ENCODE results near the gene UBXN7.
A peak's percentile ranks its signal among the peaks of the same experiment; 100 is the strongest.
"Not testable (repeated sequence)": the region's sequence is repeated elsewhere in the genome, so short reads cannot be mapped to it uniquely, and the experiment has no call there.

The UBXN7 gene, protein sequence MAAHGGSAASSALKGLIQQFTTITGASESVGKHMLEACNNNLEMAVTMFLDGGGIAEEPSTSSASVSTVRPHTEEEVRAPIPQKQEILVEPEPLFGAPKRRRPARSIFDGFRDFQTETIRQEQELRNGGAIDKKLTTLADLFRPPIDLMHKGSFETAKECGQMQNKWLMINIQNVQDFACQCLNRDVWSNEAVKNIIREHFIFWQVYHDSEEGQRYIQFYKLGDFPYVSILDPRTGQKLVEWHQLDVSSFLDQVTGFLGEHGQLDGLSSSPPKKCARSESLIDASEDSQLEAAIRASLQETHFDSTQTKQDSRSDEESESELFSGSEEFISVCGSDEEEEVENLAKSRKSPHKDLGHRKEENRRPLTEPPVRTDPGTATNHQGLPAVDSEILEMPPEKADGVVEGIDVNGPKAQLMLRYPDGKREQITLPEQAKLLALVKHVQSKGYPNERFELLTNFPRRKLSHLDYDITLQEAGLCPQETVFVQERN

DNA sequence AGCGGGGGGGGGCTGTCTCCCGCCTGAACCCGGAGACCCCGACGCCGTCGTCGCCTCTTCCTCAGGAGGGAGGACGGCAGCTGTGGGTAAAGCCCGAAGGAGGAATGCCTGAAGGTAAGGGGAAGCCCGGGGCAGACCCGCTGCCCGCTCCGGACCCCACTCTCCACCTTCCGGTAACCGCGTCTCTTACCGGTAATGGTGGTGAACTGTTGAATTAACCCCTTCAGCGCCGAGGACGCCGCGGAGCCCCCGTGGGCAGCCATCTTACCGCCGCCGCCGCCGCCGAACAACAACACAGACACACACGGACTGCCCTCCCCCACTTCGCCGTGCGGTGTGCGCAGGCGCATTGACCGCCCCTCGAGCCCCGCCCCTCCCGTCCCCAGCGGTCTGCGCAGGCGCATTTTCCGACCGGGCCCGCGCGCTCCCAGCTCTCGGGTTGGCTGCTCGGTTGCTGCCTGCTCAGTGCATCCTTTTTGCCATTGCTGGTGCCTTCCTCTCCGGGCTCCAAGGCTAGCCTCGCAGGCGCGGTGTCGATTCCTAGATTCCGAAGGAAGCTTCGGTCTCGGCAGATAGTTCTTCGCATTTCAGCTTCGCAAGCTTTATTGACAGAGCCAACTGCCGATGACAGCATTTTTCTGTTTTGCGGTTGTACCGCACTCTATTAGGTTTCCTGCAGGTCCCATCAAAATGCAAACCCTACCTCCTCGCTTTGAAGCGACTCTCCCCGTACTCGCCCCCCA, at the start of gene UBXN7:
TSS of gene UBXN7 (minus strand) at position 291 of the 743 bp plus-strand sequence. CDS start at position 263, 28 bp downstream.
- peak; percentile 91 for DNase-seq (ENCODE audit: low read depth)

DNA sequence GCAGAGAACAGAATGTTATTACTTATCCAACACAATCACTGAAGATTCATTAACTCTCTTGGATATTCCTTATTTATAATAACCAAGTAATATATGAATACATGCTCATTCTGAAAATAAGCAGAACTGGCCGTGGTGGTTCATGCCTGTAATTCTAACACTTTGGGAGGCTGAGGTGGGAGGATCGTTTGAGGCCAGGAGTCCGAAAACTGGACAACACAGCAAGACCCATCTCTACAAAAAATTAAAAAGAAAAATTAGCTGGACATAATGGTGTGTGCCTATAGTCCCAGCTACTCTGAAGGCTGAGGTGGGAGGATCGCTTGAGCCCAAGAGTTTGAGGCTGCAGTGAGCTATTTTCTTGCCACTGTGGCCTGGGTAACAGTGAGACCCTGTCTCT, 45.5 kb upstream of the UBXN7 start:
- no peak for DNase-seq (ENCODE audit: low read depth)

- no peak for DNase-seq (ENCODE audit: low read depth)
These were observed 40.1 kb upstream of the UBXN7 start for GRCh38 chr3:196472286-196472685.

DNA sequence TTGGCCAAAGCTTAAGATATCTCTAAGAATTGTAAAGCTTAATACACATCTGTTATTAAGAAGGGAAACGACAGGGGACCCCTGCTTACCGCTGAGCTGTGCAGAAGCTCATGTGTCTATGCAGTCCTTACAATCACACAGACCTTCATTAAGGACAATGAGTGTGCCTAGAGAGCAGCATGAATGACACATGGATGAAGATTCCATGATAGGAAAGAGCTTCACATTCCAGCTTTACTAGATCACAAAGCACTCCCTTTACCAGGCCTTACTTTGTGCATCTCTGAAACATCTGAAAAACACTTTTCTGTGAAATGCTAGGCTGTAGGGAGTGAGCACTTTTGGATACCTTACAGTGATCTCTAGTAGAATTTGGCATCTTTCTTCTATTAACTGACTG, 39.3 kb upstream of the UBXN7 start:
- no peak for DNase-seq (ENCODE audit: low read depth)

DNA sequence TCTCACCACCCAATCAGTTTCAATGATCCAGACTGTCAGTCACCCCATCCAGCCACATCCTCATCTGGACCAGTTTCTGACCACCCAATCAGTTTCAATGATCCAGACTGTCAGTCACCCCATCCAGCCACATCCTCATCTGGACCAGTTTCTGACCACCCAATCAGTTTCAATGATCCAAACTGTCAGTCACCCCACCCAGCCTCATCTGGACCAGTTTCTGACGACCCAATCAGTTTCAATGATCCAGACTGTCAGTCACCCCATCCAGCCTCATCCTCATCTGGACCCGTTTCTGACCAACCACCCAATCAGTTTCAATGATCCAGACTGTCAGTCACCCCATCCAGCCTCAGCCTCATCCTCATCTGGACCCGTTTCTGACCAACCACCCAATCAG, 38.0 kb upstream of the UBXN7 start:
- DNase-seq (ENCODE audit: low read depth), result not testable (repeated sequence)

DNA sequence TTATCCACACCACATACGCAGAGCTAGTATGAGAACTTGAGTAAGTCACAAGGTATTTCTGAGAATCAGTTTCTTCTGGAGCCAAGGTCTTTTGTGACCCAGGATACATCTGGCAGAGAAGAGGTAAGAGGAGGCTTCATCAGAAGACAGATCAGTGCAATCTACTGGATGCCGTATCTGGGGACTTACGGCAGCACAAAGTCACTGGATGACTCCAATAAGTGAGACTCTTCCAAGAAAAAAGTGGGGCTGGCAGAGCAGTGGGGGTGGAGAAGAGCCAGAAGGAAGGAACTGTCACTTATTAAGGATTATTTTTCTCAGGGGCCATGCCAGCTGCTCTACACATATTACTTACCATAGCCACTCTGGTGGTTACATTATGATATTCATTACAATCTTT, 31.6 kb upstream of the UBXN7 start:
- no peak for DNase-seq (ENCODE audit: low read depth)

- no peak for DNase-seq (ENCODE audit: low read depth)
These were observed 31.2 kb upstream of the UBXN7 start for GRCh38 chr3:196463478-196463756.

GRCh38 chr3:196462680-196463477, 30.7 kb upstream of the UBXN7 start:
- not testable (repeated sequence) for DNase-seq (ENCODE audit: low read depth)

- DNase-seq (ENCODE audit: low read depth), result no peak
These were observed 25.8 kb upstream of the UBXN7 start for GRCh38 chr3:196458063-196458462.

GRCh38 chr3:196457470-196457869, 25.2 kb upstream of the UBXN7 start:
- not testable (repeated sequence) for DNase-seq (ENCODE audit: low read depth)

DNA sequence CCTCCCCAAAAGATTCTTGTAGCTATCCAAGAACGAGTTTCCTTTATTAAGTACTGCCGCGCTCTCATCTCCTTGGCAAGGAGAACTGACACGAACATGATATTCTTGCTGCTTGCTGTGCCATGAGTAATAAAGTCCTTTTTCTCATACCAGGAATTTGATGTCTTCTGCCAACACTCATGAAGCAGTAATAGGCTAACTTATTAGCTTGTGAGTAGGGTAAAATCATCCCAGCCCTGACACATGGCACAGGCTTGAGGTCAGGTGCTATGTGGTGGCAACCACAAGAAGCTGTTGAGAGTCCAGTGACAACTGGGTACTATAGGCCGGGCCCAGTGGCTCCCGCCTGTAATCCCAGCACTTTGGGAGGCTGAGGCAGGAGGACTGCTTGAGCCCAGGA, 22.7 kb upstream of the UBXN7 start:
- DNase-seq (ENCODE audit: low read depth), result no peak

GRCh38 chr3:196445391-196445790, 13.2 kb upstream of the UBXN7 start:
- DNase-seq (ENCODE audit: low read depth), result not testable (repeated sequence)

- DNase-seq (ENCODE audit: low read depth), result no peak
These were observed 12.3 kb upstream of the UBXN7 start for GRCh38 chr3:196444500-196444894.

- no peak for DNase-seq (ENCODE audit: low read depth)
These were observed 8.5 kb upstream of the UBXN7 start for GRCh38 chr3:196440696-196441095.

GRCh38 chr3:196440041-196440537, 7.9 kb upstream of the UBXN7 start:
- peak; percentile 68 for DNase-seq (ENCODE audit: low read depth)

DNA sequence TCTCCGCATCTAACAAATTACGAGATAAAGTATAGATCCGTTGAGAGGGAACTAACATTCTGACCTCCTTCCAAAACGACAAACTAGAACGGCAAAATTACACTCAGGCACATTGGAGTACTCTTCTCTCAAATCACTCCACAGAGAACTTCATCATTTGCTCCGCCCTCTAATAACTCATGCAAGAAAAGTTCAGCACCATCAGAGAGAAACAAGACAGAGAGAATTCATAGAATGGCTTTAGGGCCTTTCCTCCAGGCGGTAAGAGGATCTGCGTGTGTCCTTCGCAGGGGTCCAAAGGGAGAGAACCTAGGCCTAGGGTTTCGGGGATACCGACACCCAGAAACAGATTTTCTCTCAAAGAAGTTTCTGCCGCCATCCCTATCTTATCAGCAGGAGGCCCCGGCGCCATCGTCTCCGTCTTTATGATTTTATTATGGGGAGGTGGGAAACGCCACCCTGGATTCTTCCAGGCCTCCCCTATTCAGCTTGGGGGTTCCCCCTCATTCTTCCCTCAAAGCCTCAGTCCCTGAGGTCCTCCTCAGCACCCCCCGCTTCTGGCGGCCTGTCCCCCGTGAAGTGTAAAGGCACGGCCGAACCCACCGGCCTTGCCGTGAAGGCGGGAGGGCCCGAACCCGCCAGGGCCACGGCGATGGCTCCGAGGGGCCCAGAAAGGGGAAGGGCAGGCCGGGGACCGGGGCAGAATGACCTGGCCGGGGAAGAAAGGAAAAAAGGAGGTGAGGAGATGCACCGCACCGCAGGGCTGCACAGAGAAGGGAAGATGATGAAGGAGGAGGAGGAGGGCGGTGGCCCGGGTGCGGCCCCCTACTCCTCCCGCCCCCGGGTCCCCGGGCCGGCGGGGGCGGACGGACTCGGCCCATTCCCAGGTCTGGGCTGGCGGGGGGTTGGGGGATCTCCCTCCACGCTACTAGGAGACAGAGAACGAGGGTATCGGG, 768 bp downstream of the UBXN7 start:
- DNase-seq (ENCODE audit: low read depth), result peak; percentile 30

GRCh38 chr3:196428041-196428440, 4.2 kb downstream of the UBXN7 start:
- no peak for DNase-seq (ENCODE audit: low read depth)

- not testable (repeated sequence) for DNase-seq (ENCODE audit: low read depth)
These were observed 7.8 kb downstream of the UBXN7 start for GRCh38 chr3:196424421-196424820.

- no peak for DNase-seq (ENCODE audit: low read depth)
These were observed 9.0 kb downstream of the UBXN7 start for GRCh38 chr3:196423044-196423781.

DNA sequence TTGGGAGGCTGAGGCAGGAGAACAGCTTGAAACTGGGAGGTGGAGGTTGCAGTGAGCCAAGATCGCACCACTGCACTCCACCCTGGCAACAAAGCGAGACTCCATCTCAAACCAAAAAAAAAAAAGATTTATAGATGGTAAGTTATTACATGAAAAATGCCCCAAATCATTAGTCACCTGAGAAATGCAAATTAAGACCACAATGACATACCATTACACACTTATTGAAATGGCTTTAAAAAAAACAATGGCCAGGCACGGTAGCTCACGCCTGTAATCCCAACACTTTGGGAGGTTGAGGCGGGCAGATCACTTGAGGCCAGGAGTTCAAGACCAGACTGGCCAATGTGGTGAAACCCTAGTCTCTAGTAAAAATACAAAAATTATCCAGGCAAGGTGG, 10.6 kb downstream of the UBXN7 start:
- not testable (repeated sequence) for DNase-seq (ENCODE audit: low read depth)
